Trophoblast cell (in vitro differentiated cells and primary cell): ENCODE results near the gene EMC6. TPM values are rescaled to one million over a fixed set of nuclear protein-coding genes. Genes with fewer than 3 reads are reported as not detected.
A peak's percentile ranks its signal among the peaks of the same experiment; 100 is the strongest.

Source experiments
- DNase-seq, 2 donors: peaks; one replicate each; pipeline ENCODE4 v3.0.0-alpha.2; 2016
- H2AFZ ChIP-seq: 2 replicates; pipeline ENCODE4 v1.6.1; 2013; ENCODE audit warnings: low read length, moderate library complexity, mild to moderate bottlenecking; ENCODE audit not compliant: insufficient read depth, poor library complexity
- H2AK5ac ChIP-seq: 2 replicates; pipeline ENCODE4 v1.6.1; 2013; ENCODE audit warnings: mild to moderate bottlenecking, low read length
- H2BK120ac ChIP-seq: 2 replicates; pipeline ENCODE4 v1.6.1; 2013; ENCODE audit warnings: low read length, mild to moderate bottlenecking, moderate library complexity; ENCODE audit not compliant: insufficient read depth, poor library complexity
- H2BK12ac ChIP-seq: 2 replicates; pipeline ENCODE4 v1.6.1; 2013; ENCODE audit warnings: mild to moderate bottlenecking, low read length, moderate library complexity
- H2BK5ac ChIP-seq: 2 replicates; pipeline ENCODE4 v1.6.1; 2013; ENCODE audit warnings: low read length, low read depth, moderate library complexity, mild to moderate bottlenecking; ENCODE audit not compliant: poor library complexity
- H3K14ac ChIP-seq: 2 replicates; pipeline ENCODE4 v1.6.1; 2013; ENCODE audit warnings: mild to moderate bottlenecking, low read length
- H3K18ac ChIP-seq: 2 replicates; pipeline ENCODE4 v1.6.1; 2013; ENCODE audit warnings: mild to moderate bottlenecking, low read length
- H3K23ac ChIP-seq: 2 replicates; pipeline ENCODE4 v1.6.1; 2013; ENCODE audit warnings: low read length
- H3K27ac ChIP-seq: 2 replicates; pipeline ENCODE4 v1.5.1; 2013; ENCODE audit warnings: low read depth, mild to moderate bottlenecking, inconsistent platforms, low read length, moderate library complexity
- H3K27me3 ChIP-seq: 2 replicates; pipeline ENCODE4 v1.6.1; 2013; ENCODE audit warnings: inconsistent platforms, mild to moderate bottlenecking, low read length, moderate library complexity; ENCODE audit not compliant: insufficient read depth
- H3K36me3 ChIP-seq, 2 experiments: 1 replicate in 1 of 2; 2 replicates in 1 of 2; pipeline ENCODE4 v1.6.1; 2013; ENCODE audit warnings: low read length in 2 of 2, mild to moderate bottlenecking in 2 of 2, moderate library complexity in 1 of 2; ENCODE audit not compliant: insufficient read depth in 2 of 2, control insufficient read depth in 1 of 2
- H3K4ac ChIP-seq: 2 replicates; pipeline ENCODE4 v1.6.1; 2013; ENCODE audit warnings: low read depth, mild to moderate bottlenecking, low read length, moderate library complexity
- H3K4me1 ChIP-seq, 2 experiments: 1 replicate in 1 of 2; 2 replicates in 1 of 2; pipeline ENCODE4 v1.6.1; 2013; ENCODE audit warnings: low read length in 2 of 2, mild to moderate bottlenecking in 2 of 2, moderate library complexity in 1 of 2; ENCODE audit not compliant: insufficient read depth in 2 of 2, control insufficient read depth in 1 of 2
- H3K4me2 ChIP-seq: 2 replicates; pipeline ENCODE4 v1.6.1; 2013; ENCODE audit warnings: inconsistent platforms, mild to moderate bottlenecking, low read length, moderate library complexity
- H3K4me3 ChIP-seq: 2 replicates; pipeline ENCODE4 v1.5.1; 2013; ENCODE audit warnings: mild to moderate bottlenecking, low read depth, low read length, inconsistent platforms
- H3K79me1 ChIP-seq: one replicate; pipeline ENCODE4 v1.6.1; 2013; ENCODE audit warnings: low read length
- H3K79me2 ChIP-seq: 2 replicates; pipeline ENCODE4 v1.6.1; 2013; ENCODE audit warnings: low read length, mild to moderate bottlenecking; ENCODE audit not compliant: control insufficient read depth, insufficient read depth, poor library complexity
- H3K9ac ChIP-seq: 2 replicates; pipeline ENCODE4 v1.6.1; 2013; ENCODE audit warnings: mild to moderate bottlenecking, low read length
- H3K9me3 ChIP-seq: 2 replicates; pipeline ENCODE4 v1.6.1; 2013; ENCODE audit warnings: low read depth, mild to moderate bottlenecking, control low read depth, inconsistent platforms, low read length; ENCODE audit not compliant: insufficient read depth
- H4K12ac ChIP-seq: 2 replicates; pipeline ENCODE4 v1.6.1; 2013; ENCODE audit warnings: low read depth, mild to moderate bottlenecking, low read length, moderate library complexity
- H4K8ac ChIP-seq: 2 replicates; pipeline ENCODE4 v1.6.1; 2013; ENCODE audit warnings: low read depth, mild to moderate bottlenecking, low read length, moderate library complexity
- H4K91ac ChIP-seq: one replicate; pipeline ENCODE4 v1.6.1; 2013; ENCODE audit warnings: low read depth, mild to moderate bottlenecking, low read length, moderate library complexity
- WGBS: extraction: QIAGEN DNeasy Blood & Tissue Kit; methylation state at CpG from one replicate; pipeline ENCODE4 v1.1.7; 2013; ENCODE audit warnings: missing lambda C conversion rate; ENCODE audit not compliant: insufficient read length, insufficient coverage; ENCODE audit errors: extremely low coverage; 5-methylcytosine and 5-hydroxymethylcytosine counted together
- polyA plus RNA-seq: library from polyadenylated mRNA; stranded (reverse); fragments of 200-250 nt; gene quantifications from 2 replicates; pipeline ENCODE4 v1.2.3, GENCODE V29; 2013

EMC6 gene
- 115 and 116 TPM in 2 replicates for polyA plus RNA-seq

DNA sequence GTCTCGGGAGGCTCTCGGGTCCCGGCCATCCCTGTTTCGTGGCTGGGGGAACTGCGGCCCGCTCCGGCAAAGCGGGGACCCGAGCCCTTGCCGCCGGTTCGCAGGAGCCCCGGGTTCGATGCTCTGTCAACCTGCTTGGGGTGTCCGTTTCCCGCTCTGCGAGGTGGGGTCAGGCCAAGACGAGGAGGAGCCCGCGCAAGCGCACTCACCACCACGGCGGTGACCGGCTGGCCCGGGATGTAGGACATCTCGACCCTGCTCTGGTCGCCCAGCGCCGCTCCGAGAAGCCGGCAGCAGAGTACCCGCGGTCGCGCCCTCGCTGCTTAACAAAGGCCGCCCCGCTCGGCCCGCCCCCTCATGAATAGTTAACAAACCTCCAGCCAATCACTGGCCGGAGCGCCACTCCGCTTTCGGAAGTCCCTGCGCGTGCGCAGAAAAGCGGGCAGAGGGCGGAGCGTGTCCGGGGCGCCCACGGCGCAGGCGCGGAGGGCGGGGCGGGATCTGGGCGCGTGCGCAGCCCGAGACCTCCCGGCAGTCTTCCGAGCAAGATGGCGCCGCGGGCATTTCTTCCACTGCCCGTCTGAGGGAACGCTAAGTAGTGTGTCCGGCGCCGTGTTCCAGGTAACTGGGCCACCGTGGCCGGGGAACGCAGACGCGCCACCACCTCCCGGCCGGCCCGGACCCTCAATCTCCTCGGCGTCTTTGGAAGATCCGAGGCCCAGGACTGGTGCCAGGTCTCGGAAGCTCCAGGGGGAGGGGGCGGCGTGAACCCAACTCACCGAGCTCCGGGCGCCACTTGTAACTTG is at the start of gene EMC6, which contains the start of gene TAX1BP3:
Gene EMC6 (plus strand): TSS at position 534 of the 806 bp plus-strand sequence. CDS start 335 bp downstream, outside the sequence.
Gene TAX1BP3 (minus strand): TSS at position 300 of the 806 bp plus-strand sequence. CDS start 52 bp downstream, at position 248.
- H2BK120ac ChIP-seq, result peak within 1 kb of the TSS; percentile 100
- H3K4me1 ChIP-seq, result peaks cover 7 to 15% of the 10 kb centered on the region in 2 experiments
- peak within 1 kb of the TSS; percentile 63 for H2BK12ac ChIP-seq
- peaks cover 15% of the 10 kb centered on the region for H3K79me1 ChIP-seq
- H2AK5ac ChIP-seq, result peak within 1 kb of the TSS; percentile 99
- peak within 1 kb of the TSS; percentile 100 for H4K91ac ChIP-seq
- no peak within 1 kb of the TSS for H3K23ac ChIP-seq
- no peaks in the 10 kb centered on the region for H3K9me3 ChIP-seq
- peak within 1 kb of the TSS; percentile 97 for H3K4me3 ChIP-seq
- peak within 1 kb of the TSS; percentile 100 for H3K27ac ChIP-seq
- peaks cover 23% of the 10 kb centered on the region for H3K79me2 ChIP-seq
- H3K9ac ChIP-seq, result peak within 1 kb of the TSS; percentile 92
- DNase-seq, result peak; percentile 99 to 100
- H4K12ac ChIP-seq, result peak within 1 kb of the TSS; percentile 97
- peak within 1 kb of the TSS; percentile 95 for H2AFZ ChIP-seq
- H4K8ac ChIP-seq, result peak within 1 kb of the TSS; percentile 99
- peaks cover 26 to 27% of the 10 kb centered on the region in 2 experiments for H3K36me3 ChIP-seq
- H3K27me3 ChIP-seq, result no peaks in the 10 kb centered on the region
- no CpG with 5 or more reads among the region's 89 CpGs for WGBS
- peak within 1 kb of the TSS; percentile 98 for H3K4ac ChIP-seq
- H3K4me2 ChIP-seq, result peak within 1 kb of the TSS; percentile 78
- peak within 1 kb of the TSS; percentile 100 for H2BK5ac ChIP-seq
- peak within 1 kb of the TSS; percentile 100 for H3K14ac ChIP-seq
- H3K18ac ChIP-seq, result peak within 1 kb of the TSS; percentile 100

DNA sequence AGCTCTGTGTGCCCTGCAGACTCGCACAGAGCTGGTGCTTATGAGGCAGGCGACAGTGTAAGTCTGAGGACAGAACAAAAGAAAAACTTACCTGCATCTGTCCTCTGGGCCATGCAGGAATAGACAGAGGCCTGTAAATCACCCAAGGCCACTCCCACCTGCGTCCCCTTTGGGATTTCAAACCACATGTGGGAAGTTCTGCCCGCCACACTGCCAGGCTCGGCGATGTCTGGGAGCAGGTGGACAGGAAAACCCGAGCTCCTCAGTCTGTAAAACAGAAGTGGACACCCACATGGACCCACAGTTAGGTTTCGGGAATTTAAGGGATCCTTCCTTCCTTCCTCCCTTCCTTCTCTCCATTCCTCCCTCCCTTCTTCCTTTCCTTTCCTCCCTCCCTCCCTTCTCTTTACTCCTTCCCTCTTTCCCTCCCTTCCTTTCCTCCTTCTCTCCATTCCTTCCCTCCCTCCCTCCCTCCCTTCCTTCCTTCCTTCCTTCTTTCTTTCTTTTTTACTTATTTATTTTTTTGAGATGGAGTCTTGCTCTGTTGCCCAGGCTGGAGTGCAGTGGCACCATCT is 47.4 kb upstream of the EMC6 start:
- no peak overlapping the region for H3K23ac ChIP-seq
- no peak overlapping the region for H4K91ac ChIP-seq
- no peak overlapping the region for H2BK120ac ChIP-seq
- no peak overlapping the region for H2AK5ac ChIP-seq
- no peak overlapping the region for H4K12ac ChIP-seq
- peaks cover 31 to 40% of the 10 kb centered on the region in 2 experiments for H3K36me3 ChIP-seq
- no CpG with 5 or more reads among the region's 8 CpGs for WGBS
- H3K27ac ChIP-seq, result no peak overlapping the region
- H3K9me3 ChIP-seq, result no peaks in the 10 kb centered on the region
- H2BK5ac ChIP-seq, result no peak overlapping the region
- H3K79me2 ChIP-seq, result no peaks in the 10 kb centered on the region
- H2AFZ ChIP-seq, result no peak overlapping the region
- H3K14ac ChIP-seq, result no peak overlapping the region
- no peak overlapping the region for H4K8ac ChIP-seq
- H3K9ac ChIP-seq, result no peak overlapping the region
- H3K4ac ChIP-seq, result no peak overlapping the region
- no peaks in the 10 kb centered on the region for H3K79me1 ChIP-seq
- H3K4me1 ChIP-seq, result no peaks in the 10 kb centered on the region
- no peak overlapping the region for H3K18ac ChIP-seq
- H3K4me2 ChIP-seq, result no peak overlapping the region
- H2BK12ac ChIP-seq, result no peak overlapping the region
- no peaks in the 10 kb centered on the region for H3K27me3 ChIP-seq
- no peak overlapping the region for H3K4me3 ChIP-seq
- DNase-seq, result no peak

DNA sequence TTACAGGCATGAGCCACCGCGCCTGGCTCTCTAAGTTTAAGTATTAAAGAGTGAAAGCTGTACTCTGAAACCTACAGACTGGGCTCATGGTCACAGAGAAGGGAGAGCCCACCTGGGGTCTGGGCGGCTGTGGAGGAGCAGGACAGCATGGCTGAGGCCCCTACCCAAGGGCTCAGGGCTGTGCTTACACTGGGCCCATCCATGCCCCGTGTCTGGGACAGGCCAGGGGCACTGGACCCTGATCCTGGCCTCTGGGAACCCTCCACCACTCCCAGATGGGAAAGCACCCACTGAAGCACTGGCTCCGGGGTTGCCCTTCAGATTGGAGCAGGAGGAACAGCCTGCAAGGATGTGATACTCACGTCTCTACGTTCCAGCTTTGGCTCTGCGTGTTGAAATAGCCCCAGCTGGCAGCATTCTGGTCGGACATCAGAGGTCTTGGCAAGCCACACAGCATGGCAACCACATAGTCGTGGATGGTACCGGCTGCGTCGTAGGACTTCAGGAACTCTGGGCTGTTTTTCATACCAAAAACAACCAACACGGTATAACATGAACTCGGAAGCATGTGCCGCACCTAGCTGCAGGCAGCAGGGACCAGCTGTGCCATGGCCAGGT is 45.5 kb upstream of the EMC6 start:
- Histone ChIP-seq H3K4me3 (no peak overlapping the region), H2BK120ac (no peak overlapping the region), H4K91ac (no peak overlapping the region), H2BK12ac (no peak overlapping the region), H2BK5ac (no peak overlapping the region), H3K18ac (no peak overlapping the region), H3K9me3 (no peaks in the 10 kb centered on the region), H2AFZ (no peak overlapping the region), H3K79me1 (no peaks in the 10 kb centered on the region), H3K27me3 (no peaks in the 10 kb centered on the region), H3K4me2 (no peak overlapping the region), H3K14ac (no peak overlapping the region), H3K9ac (no peak overlapping the region), H3K79me2 (no peaks in the 10 kb centered on the region), H3K4ac (no peak overlapping the region), H4K8ac (no peak overlapping the region), H3K4me1 (peaks cover 6 to 8% of the 10 kb centered on the region in 2 experiments), H3K23ac (no peak overlapping the region), H2AK5ac (no peak overlapping the region), H4K12ac (no peak overlapping the region), H3K36me3 (peaks cover 27 to 34% of the 10 kb centered on the region in 2 experiments), H3K27ac (no peak overlapping the region)
- no peak for DNase-seq
- no CpG with 5 or more reads among the region's 16 CpGs for WGBS
